CD4-positive, alpha-beta memory T cell (primary cell): Measurements from ENCODE around the gene DMRT1. TPM values are rescaled to one million over a fixed set of nuclear protein-coding genes. Genes with fewer than 3 reads are reported as not detected.

ENCODE experiments used
- CTCF ChIA-PET: fragments of 350-600 bp; sonication (Branson Sonifier 250); formaldehyde crosslinking; loops from one replicate; lab custom pipeline; 2021; ENCODE audit warnings: inconsistent platforms; ENCODE audit not compliant: partially characterized antibody; lab: Charles Lee
- POLR2A ChIA-PET: fragments of 350-600 bp; sonication (Branson Sonifier 250); formaldehyde crosslinking; loops from one replicate; lab custom pipeline; 2021; ENCODE audit not compliant: partially characterized antibody; lab: Charles Lee
- DNase-seq, 5 donors: peaks; one replicate each; pipeline versions ENCODE4 v3.0.0 to v3.0.0-alpha.2; 2020 to 2022; ENCODE audit warnings: mixed read lengths in 1 of 5
- H3K27ac ChIP-seq: one replicate; pipeline ENCODE4 v1.7.0; 2013; ENCODE audit warnings: low read depth, low read length
- H3K27me3 ChIP-seq: 2 replicates; pipeline ENCODE4 v1.7.0; 2013; ENCODE audit warnings: mild to moderate bottlenecking, low read length, moderate library complexity; ENCODE audit not compliant: insufficient read depth
- H3K36me3 ChIP-seq: 2 replicates; pipeline ENCODE4 v1.7.0; 2013; ENCODE audit warnings: mild to moderate bottlenecking, low read length, moderate library complexity; ENCODE audit not compliant: insufficient read depth
- H3K4me1 ChIP-seq: 2 replicates; pipeline ENCODE4 v1.7.0; 2013; ENCODE audit warnings: mild to moderate bottlenecking, low read length, moderate library complexity; ENCODE audit not compliant: insufficient read depth
- H3K4me3 ChIP-seq, 2 donors: one replicate each; pipeline ENCODE4 v1.7.0; 2013; ENCODE audit warnings: low read length in 2 of 2, mild to moderate bottlenecking in 1 of 2
- H3K9me3 ChIP-seq, 2 donors: one replicate each; pipeline ENCODE4 v1.7.0; 2013; ENCODE audit warnings: low read length in 2 of 2, control low read depth in 1 of 2; ENCODE audit not compliant: control insufficient read depth in 1 of 2
- H3K27ac Mint-ChIP-seq, 7 donors: one replicate each; pipeline ENCODE4 v1.8.0; 2020 to 2021; ENCODE audit warnings: mixed read lengths in 7 of 7, mild to moderate bottlenecking in 6 of 7, inconsistent platforms in 3 of 7, moderate library complexity in 3 of 7
- H3K27me3 Mint-ChIP-seq, 2 donors: one replicate each; pipeline ENCODE4 v1.8.0; 2020 to 2021; ENCODE audit warnings: mixed read lengths in 2 of 2
- H3K36me3 Mint-ChIP-seq, 2 donors: one replicate each; pipeline ENCODE4 v1.8.0; 2020 to 2021; ENCODE audit warnings: mixed read lengths in 2 of 2, inconsistent platforms in 1 of 2, mild to moderate bottlenecking in 1 of 2
- H3K4me1 Mint-ChIP-seq, 4 donors: one replicate each; pipeline ENCODE4 v1.8.0; 2020 to 2021; ENCODE audit warnings: mixed read lengths in 4 of 4, mild to moderate bottlenecking in 1 of 4
- H3K4me3 Mint-ChIP-seq, 8 donors: one replicate each; pipeline ENCODE4 v1.8.0; 2020 to 2021; ENCODE audit warnings: mixed read lengths in 8 of 8, mild to moderate bottlenecking in 7 of 8, moderate library complexity in 6 of 8, inconsistent platforms in 3 of 8
- H3K9me3 Mint-ChIP-seq, 8 donors: one replicate each; pipeline ENCODE4 v1.8.0; 2020 to 2021; ENCODE audit warnings: mixed read lengths in 8 of 8, mild to moderate bottlenecking in 5 of 8, inconsistent platforms in 3 of 8, moderate library complexity in 1 of 8
- intact Hi-C: fragments of 100-400 bp; cut with micrococcal nuclease; formaldehyde crosslinking; loops from one replicate; pipeline ENCODE4 v1.15.1; 2023
- polyA plus RNA-seq, 2 donors: library from polyadenylated mRNA; unstranded; fragments of 300-500 nt; fragmentation: Illumina TruSeq; gene quantifications; one replicate each; pipeline ENCODE4 v1.2.3, GENCODE V29; 2021
- total RNA-seq, 2 experiments: library from RNA; stranded (reverse); gene quantifications; one replicate each; pipeline ENCODE4 v1.2.3, GENCODE V29; 2021

DMRT1 gene
- total and polyA plus RNA-seq, 4 experiments from 2014 or later = not detected

DNA sequence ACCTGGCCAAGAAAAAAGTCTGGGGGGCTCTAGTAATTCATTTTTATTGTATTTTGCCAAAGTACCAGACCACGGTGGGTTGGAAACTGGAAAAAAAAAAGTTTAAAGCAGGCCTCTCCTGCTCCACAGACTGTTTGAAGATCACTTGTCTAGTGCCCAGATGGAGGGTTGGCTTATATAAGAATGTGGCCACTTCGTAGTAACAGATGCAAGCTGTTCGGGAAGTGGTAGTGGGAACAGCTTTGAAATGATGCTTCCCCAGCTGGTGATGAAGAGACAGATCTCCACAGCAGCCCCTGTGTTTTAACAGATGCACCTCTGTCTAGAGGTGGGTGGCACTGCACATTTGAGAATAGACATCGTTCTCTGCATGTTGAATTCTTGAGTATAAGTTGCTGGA is 80.7 kb downstream of the DMRT1 start:
- peaks cover 8% of the 10 kb centered on the region in 2 donors for H3K27me3 Mint-ChIP-seq
- H3K9me3 ChIP-seq = no peaks in the 10 kb centered on the region
- H3K27ac Mint-ChIP-seq = no peak overlapping the region
- no peak overlapping the region for H3K27ac ChIP-seq
- no peaks in the 10 kb centered on the region for H3K9me3 Mint-ChIP-seq
- CTCF ChIA-PET = no interaction called here
- POLR2A ChIA-PET = no interaction called here
- H3K4me1 ChIP-seq = no peaks in the 10 kb centered on the region
- H3K4me3 Mint-ChIP-seq = no peak overlapping the region
- no peaks in the 10 kb centered on the region for H3K36me3 ChIP-seq
- no peaks in the 10 kb centered on the region for H3K27me3 ChIP-seq
- intact Hi-C loops = no loop called here
- H3K4me3 ChIP-seq = no peak overlapping the region
- H3K4me1 Mint-ChIP-seq = no peaks in the 10 kb centered on the region
- H3K36me3 Mint-ChIP-seq = no peaks in the 10 kb centered on the region
- no peak for DNase-seq

DNA sequence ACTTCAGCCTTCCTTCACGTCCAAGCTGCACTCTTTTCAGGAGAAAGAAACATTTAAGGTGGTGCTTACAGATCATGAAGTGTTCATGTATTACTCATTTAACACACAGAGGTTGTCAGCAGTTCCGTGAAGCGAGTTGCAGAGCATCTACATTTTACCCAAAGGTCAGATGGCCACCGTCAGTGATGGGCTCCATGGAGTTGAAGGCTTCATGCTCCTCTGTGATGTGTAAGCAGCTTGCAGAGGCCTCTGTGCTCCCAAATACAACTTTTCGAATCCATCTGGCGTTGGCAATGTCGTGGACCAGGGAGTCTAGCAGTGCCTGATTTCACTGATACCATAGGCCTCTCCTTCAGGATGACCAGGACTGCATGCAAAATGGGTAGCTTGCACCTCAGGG is 81.2 kb downstream of the DMRT1 start:
- ChIA-PET POLR2A (no interaction called here), CTCF (no interaction called here)
- no peak overlapping the region for H3K27ac Mint-ChIP-seq
- H3K4me1 Mint-ChIP-seq = no peaks in the 10 kb centered on the region
- no peak overlapping the region for H3K4me3 Mint-ChIP-seq
- no peaks in the 10 kb centered on the region for H3K9me3 Mint-ChIP-seq
- Histone ChIP-seq H3K9me3 (no peaks in the 10 kb centered on the region), H3K27me3 (no peaks in the 10 kb centered on the region), H3K4me1 (no peaks in the 10 kb centered on the region), H3K36me3 (no peaks in the 10 kb centered on the region), H3K4me3 (no peak overlapping the region), H3K27ac (no peak overlapping the region)
- intact Hi-C loops = no loop called here
- H3K27me3 Mint-ChIP-seq = peaks cover 6 to 9% of the 10 kb centered on the region in 2 donors
- DNase-seq = no peak
- H3K36me3 Mint-ChIP-seq = no peaks in the 10 kb centered on the region

DNA sequence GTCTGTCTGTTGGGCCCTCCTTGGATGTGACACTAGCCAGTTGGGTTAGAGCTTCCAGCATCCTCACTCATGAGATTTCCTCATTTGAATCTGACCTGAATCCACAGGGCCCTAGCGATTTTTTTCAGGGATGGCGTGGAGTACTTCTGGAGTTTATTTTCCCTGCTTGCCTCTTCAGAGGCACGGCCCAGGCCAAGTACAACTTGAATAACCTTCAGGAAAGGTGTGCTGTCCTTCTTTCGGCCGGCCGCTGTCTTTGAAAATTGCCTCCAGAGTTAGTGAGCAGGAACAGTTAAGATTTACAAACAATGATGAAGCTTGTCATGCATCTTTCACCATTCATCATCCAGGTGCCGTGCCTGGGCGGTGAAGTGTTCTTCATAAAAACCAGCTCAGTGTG is 85.5 kb downstream of the DMRT1 start:
- peaks cover 0 to 2% (median 0%) of the 10 kb centered on the region in 8 donors for H3K9me3 Mint-ChIP-seq
- Histone ChIP-seq H3K36me3 (no peaks in the 10 kb centered on the region), H3K27ac (no peak overlapping the region), H3K4me1 (no peaks in the 10 kb centered on the region), H3K27me3 (no peaks in the 10 kb centered on the region), H3K9me3 (no peaks in the 10 kb centered on the region), H3K4me3 (no peak overlapping the region)
- intact Hi-C loops = no loop called here
- ChIA-PET CTCF (interaction anchor here (1.7 kb wide), 1 partner anchor 13 kb away, joined by 4 read pairs; no protein-coding TSS in a partner anchor), POLR2A (no interaction called here)
- H3K27ac Mint-ChIP-seq = no peak overlapping the region
- H3K4me1 Mint-ChIP-seq = no peaks in the 10 kb centered on the region
- no peak overlapping the region for H3K4me3 Mint-ChIP-seq
- H3K27me3 Mint-ChIP-seq = peaks cover 7 to 12% of the 10 kb centered on the region in 2 donors
- H3K36me3 Mint-ChIP-seq = no peaks in the 10 kb centered on the region
- no peak for DNase-seq

DNA sequence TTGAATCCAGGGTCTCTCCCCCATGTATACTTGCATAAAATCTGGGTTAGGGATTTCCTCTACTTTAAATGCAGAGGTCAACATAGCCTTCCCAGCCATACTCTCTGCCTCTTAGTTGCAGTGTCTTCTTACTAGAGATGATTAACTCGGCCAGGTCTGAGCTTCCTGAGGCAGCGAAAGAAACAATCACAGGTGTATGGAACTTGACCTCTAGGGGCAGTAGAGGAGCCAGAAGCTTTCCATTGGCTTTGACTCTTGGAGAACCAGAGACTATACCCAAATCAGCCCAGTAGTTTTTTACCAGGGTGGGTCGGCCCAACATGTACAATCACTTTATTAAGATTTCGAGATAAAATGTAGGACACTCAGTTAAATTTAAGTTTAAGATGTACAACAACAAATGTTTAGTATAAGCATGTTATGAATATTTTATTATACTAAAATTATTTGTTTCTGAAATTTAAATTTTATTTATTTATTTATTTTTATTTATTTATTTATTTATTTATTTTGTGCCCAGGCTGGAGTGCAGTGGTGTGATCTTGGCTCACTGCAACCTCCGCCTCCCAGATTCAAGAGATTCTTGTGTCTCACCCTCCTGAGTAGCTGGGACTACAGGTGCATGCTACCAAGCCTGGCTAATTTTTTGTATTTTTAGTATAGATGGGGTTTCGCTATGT is 87.0 kb downstream of the DMRT1 start:
- no peak overlapping the region for H3K27ac ChIP-seq
- ChIA-PET CTCF (no interaction called here), POLR2A (no interaction called here)
- H3K4me3 Mint-ChIP-seq = no peak overlapping the region
- no peaks in the 10 kb centered on the region for H3K9me3 ChIP-seq
- H3K27ac Mint-ChIP-seq = no peak overlapping the region
- no peaks in the 10 kb centered on the region for H3K36me3 Mint-ChIP-seq
- no peaks in the 10 kb centered on the region for H3K27me3 ChIP-seq
- H3K4me1 Mint-ChIP-seq = no peaks in the 10 kb centered on the region
- no peak overlapping the region for H3K4me3 ChIP-seq
- no peak for DNase-seq
- no peaks in the 10 kb centered on the region for H3K4me1 ChIP-seq
- H3K27me3 Mint-ChIP-seq = peaks cover 8 to 10% of the 10 kb centered on the region in 2 donors
- peaks cover 0 to 2% (median 0%) of the 10 kb centered on the region in 8 donors for H3K9me3 Mint-ChIP-seq
- no peaks in the 10 kb centered on the region for H3K36me3 ChIP-seq
- intact Hi-C loops = no loop called here

DNA sequence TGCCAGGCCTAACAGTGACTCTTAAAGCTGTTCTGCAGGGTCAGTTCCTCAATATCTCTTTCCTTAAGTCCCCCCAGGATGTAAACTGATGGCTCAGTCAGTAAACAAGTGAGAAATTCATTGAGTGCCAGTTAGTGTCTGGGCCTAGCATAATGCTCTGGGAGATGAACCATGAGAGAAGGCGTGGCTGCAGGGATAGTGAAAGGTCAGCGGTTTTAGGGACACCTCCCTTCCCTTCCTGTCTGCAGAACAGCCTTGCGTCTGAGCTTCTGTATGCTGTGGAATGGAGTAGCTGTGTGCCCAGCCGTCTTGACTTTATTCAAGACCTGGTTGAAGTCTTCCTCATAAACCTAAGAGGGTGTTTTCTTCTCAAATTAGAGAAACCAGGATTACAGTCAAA is 88.2 kb downstream of the DMRT1 start:
- Histone ChIP-seq H3K4me1 (no peaks in the 10 kb centered on the region), H3K27ac (no peak overlapping the region), H3K27me3 (no peaks in the 10 kb centered on the region), H3K9me3 (no peaks in the 10 kb centered on the region), H3K36me3 (no peaks in the 10 kb centered on the region), H3K4me3 (no peak overlapping the region)
- H3K4me1 Mint-ChIP-seq = no peaks in the 10 kb centered on the region
- H3K36me3 Mint-ChIP-seq = no peaks in the 10 kb centered on the region
- DNase-seq = no peak
- H3K9me3 Mint-ChIP-seq = peaks cover 0 to 2% (median 0%) of the 10 kb centered on the region in 8 donors
- ChIA-PET POLR2A (no interaction called here), CTCF (interaction anchor here (1.1 kb wide), 1 partner anchor 34 kb away, joined by 4 read pairs; no protein-coding TSS in a partner anchor)
- H3K4me3 Mint-ChIP-seq = no peak overlapping the region
- peaks cover 11 to 12% of the 10 kb centered on the region in 2 donors for H3K27me3 Mint-ChIP-seq
- H3K27ac Mint-ChIP-seq = no peak overlapping the region
- intact Hi-C loops = no loop called here

DNA sequence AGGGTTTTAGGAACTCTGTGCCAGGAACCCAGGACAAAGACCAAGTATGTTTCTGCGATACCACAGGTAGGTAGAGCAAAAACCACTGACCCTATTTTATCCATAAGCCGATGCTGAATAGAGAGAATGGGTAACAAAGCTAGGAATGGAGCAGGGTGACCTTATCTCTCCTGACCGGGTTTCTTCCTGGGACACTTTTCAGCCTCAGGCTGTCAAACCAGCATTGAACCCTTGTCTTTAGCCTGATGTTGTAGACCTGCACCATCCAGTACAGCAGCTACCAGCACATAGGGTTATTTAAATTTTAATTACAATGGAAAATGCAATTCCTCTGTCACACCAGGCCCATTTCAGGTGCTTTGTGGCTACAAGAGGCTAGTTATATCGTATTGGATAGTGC is 91.9 kb downstream of the DMRT1 start:
- H3K4me1 ChIP-seq = no peaks in the 10 kb centered on the region
- H3K27me3 Mint-ChIP-seq = peaks cover 16 to 32% of the 10 kb centered on the region in 2 donors
- no peak overlapping the region for H3K4me3 ChIP-seq
- ChIA-PET CTCF (no interaction called here), POLR2A (no interaction called here)
- no peak overlapping the region for H3K4me3 Mint-ChIP-seq
- peaks cover 0 to 9% (median under 1%) of the 10 kb centered on the region in 8 donors for H3K9me3 Mint-ChIP-seq
- no peaks in the 10 kb centered on the region for H3K27me3 ChIP-seq
- DNase-seq = no peak
- no peaks in the 10 kb centered on the region for H3K9me3 ChIP-seq
- no peak overlapping the region for H3K27ac ChIP-seq
- no peaks in the 10 kb centered on the region for H3K4me1 Mint-ChIP-seq
- no peak overlapping the region for H3K27ac Mint-ChIP-seq
- H3K36me3 ChIP-seq = no peaks in the 10 kb centered on the region
- no peaks in the 10 kb centered on the region for H3K36me3 Mint-ChIP-seq
- intact Hi-C loops = no loop called here

DNA sequence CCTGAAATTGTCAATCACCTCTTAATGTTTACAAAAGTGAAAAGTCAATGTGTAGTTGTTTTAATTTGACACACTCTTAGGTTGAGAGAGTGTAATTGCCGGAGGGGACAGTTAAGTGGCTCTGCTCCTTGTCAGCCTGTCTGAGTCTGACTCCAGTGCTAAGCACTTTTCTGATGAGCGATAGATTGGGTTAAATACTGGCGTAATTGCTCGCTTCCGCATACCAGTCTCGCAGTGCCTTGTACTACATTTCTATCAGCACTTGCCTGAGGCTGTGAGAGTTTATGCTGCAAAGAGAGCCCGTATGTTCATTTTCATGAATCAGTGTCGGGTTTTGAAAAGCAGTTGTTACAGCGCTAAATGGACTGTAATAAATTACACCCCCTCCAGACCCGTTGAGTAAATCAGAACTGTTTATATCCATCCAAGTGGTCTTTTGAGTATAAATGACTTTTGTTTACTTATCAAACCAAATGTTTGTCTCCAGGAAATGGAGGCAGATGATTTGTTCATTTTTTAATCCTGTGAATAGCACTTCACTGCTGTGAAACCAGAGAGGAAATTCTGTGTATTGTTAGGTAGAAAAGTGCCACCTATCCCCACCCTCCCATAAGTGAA is 94.0 kb downstream of the DMRT1 start:
- Mint-ChIP-seq H3K27me3 (peaks cover 22 to 47% of the 10 kb centered on the region in 2 donors), H3K36me3 (peaks cover 0 to 5% of the 10 kb centered on the region in 2 donors)
- CTCF ChIA-PET = no interaction called here

More for the DNA sequence above, 94.0 kb downstream of the DMRT1 start:
- H3K27ac ChIP-seq = no peak overlapping the region
- H3K27me3 ChIP-seq = no peaks in the 10 kb centered on the region
- no peak overlapping the region for H3K4me3 ChIP-seq
- no peaks in the 10 kb centered on the region for H3K9me3 ChIP-seq
- no peak for DNase-seq
- POLR2A ChIA-PET = interaction anchor here (1.1 kb wide), 1 partner anchor 23 kb away, joined by 3 read pairs; no protein-coding TSS in a partner anchor
- intact Hi-C loops = no loop called here
- peaks cover 6 to 24% (median 13%) of the 10 kb centered on the region in 8 donors for H3K9me3 Mint-ChIP-seq
- H3K36me3 ChIP-seq = no peaks in the 10 kb centered on the region
- no peak overlapping the region for H3K27ac Mint-ChIP-seq
- no peaks in the 10 kb centered on the region for H3K4me1 Mint-ChIP-seq
- H3K4me3 Mint-ChIP-seq = no peak overlapping the region
- H3K4me1 ChIP-seq = no peaks in the 10 kb centered on the region
